HG02981 (cell line): ENCODE data around the gene GFRA1.
A peak's percentile ranks its signal among the peaks of the same experiment; 100 is the strongest.

Experiments used
- ATAC-seq: cut with Tn5 transposase; IDR thresholded peaks from one replicate; pipeline ENCODE4 v1.9.1; 2021; ENCODE audit warnings: mild to moderate bottlenecking, moderate library complexity; ENCODE audit not compliant: unreplicated experiment

Gene GFRA1, protein sequence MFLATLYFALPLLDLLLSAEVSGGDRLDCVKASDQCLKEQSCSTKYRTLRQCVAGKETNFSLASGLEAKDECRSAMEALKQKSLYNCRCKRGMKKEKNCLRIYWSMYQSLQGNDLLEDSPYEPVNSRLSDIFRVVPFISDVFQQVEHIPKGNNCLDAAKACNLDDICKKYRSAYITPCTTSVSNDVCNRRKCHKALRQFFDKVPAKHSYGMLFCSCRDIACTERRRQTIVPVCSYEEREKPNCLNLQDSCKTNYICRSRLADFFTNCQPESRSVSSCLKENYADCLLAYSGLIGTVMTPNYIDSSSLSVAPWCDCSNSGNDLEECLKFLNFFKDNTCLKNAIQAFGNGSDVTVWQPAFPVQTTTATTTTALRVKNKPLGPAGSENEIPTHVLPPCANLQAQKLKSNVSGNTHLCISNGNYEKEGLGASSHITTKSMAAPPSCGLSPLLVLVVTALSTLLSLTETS

DNA sequence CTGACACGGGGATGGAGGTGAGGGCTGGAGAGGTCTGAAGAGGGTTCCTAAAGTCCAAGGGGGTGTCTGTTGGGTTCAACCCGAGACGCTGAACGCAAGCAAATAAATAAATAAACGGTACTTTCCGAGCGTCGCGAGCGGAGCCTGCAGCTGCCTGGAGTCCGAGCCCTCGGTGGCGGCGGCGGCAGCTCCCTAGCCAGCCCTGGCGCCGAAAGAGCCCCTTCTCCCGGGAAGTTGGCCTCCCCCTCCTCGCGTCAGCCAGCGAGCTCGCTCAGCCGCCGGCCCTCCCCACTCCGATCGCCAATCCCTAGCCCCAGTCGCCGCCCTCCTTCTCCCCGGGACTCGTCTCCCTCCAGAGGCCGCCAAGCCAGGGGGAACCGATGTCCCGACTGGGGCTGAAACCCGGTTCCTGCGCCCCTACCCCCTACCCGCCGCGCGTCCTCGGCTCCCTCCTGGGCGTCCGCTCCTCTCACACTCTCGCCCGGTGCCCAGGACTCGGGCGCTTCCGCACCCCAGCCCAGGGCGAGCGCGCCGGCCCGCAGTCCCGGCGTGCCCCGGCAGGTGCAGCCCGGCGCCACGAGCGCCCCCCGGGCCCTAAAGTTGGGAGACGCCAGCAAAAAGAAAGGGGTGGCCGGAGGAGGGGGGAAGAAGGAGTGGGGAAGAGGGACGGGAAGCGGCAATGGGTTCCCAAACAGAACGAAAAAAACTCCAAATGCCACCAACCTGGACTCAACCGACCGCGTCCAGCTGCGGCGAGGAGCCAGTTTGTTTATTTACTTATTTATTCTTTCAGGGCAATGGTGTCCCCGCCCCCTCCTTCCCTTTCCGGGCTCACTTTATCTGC lies at the start of gene GFRA1:
Gene GFRA1, minus strand, starts transcription at position 767 of the 844 bp plus-strand sequence. CDS start 1,177 bp downstream, outside the sequence.
- peak; percentile 44 for ATAC-seq

DNA sequence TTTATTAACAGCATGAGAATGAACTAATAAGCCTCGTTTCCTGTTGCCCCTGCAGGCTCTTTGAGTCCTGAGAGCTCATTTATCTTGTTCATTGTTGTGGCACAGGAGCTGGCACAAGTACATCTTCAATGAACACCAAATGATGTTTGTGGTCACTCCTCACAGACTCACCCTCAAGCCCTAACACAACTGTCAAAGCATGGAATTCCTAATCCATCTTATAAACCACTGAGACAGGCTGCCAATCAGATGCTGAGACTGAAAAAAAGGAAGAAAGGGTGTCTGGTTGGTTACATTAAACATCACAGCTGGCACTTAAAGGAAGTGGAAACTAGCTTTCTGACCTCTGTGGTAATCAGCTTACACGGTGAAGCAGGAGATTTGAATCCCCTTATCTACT lies 43.5 kb upstream of the GFRA1 start:
- ATAC-seq = no peak

DNA sequence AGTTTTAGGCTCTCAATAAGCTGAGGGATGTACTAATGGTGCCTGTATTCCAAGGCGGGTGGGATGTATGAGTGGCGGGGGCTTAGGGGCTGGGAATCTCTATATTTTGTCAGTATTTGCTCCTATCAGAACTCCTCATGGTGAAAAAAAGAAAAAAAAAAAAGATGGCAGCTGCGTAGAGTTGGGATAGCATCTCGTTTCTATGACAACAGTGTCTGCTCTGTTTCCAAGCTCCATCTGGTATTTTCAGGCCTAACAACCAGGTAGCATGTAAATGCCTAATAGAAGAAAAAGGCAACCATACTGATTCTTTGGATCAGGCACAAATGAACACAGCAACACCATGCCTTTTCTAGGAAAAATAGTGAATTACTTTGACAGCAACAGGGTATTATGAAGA lies 39.5 kb upstream of the GFRA1 start:
- no peak for ATAC-seq

DNA sequence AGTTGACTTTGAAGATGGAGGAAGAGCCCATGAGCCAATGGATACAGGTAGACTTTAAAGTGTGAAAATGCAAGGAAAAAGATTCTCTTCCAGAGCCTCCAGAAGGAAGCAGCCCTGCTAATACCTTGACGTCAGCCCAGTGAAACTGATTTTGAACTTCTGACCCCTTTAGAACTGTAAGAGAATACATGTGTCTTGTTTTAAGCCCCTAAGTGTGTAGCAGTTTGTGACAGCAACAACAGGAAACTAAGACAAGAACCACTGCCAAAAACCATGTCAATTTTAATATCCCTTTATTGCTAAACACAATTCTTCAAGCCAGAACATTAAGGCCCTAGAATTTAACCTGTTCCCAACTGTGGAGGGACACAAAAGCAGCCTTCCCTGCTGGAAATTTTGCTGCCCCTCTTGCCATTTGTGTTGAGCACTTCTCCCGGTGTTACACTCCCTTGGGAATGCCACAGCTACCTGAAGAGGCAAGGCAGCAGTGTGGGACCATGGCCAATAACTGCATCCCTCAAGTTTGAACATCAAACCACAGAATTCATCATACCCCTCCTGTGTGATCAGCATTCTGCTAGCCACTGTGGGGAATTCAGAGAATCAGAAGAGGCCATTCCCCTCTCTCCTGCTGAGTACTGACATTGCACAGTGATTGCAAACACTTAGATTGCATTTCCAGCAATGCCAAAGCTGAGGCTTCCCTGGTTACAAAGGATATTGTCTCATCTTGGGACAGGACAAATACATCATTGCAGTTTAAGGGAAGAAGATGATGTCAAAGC lies 38.9 kb upstream of the GFRA1 start:
- ATAC-seq = no peak

DNA sequence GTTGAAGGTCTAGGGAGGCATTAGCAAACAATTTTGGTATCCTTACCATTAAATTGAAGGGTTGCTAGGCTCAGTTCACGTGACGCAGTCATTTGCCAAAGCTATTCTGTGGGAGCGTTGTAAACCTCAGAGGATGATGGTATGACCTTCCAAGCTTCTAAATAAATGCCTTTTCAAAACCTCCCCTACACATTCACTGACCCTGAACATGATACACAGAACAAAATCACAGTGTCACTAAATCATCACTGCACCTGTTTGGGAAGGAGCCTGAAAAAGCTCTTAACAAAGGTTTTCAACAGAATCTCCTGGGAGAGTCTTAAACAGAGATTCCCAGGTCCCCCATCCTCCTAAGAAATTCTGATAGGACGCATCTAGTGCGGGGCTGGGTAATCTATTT lies 38.0 kb upstream of the GFRA1 start:
- ATAC-seq = no peak

DNA sequence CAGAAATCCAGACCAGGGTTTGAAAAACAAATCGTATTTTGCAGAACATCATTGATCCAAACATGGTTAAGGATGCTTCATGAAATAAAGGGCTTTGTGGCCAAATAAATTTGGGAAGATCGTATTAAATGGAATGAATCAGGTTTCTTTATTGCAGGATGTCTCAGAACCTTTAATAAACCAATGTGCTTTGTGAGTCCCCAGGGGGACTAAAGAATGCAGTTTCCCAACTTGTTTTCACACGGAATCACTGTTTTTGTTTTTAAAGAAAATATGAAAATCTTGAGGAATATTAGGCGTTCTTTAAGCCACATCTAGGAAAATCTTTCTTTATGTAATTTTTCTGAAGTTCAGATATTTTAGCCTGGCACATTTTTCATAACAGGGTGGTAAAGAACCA lies 34.4 kb upstream of the GFRA1 start:
- no peak for ATAC-seq

DNA sequence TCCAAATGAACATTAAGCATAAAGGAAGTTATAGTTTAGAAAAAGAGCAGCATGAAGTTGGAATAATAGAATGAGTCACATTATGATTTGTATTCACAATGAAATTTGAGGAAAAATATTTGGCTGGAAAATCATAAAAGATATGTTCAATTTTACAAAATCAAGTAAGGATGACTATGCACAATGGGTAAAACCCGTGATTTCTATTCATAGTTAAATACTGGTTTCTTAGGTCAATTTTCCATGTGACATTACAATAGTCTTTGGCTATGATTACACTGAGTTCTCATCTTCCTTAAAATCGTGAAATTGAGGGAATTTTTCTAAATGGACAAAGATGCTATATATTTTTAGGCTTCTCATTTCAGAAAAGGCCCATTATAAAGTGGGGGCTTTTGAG lies 33.8 kb upstream of the GFRA1 start:
- ATAC-seq = no peak

DNA sequence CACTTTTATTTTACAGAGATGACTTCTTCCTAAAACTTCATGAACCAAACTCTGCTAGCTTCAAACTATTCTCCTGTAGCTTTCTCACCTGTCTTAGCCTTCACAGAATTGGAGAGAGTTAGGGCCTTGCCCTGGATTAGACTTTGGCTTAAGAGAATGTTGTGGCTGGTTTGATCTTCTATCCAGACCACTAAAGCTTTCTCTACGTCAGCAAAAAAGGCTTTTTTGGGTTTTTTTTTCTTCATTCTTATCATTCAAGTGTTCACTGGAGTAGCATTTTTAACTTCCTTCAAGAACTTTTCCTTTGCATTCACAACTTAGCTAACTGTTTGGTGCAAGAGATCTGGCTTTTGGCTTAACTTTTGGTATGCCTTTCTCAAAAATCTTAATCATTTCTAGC lies 31.9 kb upstream of the GFRA1 start:
- no peak for ATAC-seq

DNA sequence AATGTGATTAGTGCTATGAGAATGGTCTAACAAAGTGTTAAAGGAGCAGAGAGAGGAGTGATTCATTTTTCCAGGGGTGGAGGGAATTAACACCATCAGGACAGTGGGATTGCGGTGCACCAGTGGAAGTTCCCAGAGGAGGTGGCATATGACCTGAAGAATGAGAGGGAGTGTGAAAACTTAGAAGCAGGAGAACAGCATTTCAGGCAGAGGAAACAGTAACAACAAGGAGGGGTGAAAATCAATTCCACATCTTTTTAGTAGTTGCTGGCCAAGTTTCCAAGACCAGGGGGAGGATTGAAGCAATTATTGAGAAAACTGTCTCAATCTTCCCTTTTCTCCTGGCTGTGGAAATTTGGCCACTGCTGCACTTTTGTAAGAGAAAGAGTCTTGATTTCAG lies 27.5 kb upstream of the GFRA1 start:
- no peak for ATAC-seq

DNA sequence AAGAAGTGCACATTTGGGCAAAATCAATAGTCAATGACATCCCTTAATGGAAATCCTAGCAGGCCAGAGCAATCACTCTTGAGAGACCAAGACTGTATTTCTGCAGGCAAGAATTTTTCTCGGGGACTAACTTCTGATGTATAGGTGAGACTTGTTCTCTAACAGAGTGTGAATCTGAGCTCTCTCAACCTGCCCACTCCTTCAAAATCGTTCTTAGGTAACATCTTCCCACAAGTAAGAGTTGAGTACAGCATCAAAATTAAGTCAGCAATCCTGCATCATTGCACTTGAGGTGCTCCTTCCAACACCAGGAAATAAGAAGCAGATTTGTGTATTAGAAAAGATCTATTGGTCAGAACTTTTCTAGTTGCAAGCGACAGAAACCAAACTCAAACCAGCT lies 25.6 kb upstream of the GFRA1 start:
- no peak for ATAC-seq

DNA sequence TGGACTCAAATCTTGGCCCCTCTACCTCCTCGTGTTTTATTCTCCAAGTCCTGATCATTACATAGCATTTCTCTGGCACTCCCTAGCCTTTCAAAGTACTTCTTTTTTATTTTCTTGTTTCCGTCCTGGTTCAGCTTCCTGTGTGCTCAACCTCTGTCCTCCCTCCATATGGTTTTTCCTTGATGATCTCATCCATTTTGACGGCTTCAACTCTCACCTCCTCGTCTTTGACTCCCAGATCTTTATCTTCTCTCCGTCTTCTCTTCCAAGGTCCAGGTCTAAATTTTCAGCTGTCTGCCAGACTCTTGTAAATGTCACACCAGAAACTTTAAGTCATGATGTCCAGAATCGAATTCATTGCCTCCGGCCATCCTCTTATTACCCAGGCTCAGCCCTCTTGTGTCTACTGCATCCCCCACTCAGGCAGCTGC lies 23.3 kb upstream of the GFRA1 start:
- no peak for ATAC-seq

DNA sequence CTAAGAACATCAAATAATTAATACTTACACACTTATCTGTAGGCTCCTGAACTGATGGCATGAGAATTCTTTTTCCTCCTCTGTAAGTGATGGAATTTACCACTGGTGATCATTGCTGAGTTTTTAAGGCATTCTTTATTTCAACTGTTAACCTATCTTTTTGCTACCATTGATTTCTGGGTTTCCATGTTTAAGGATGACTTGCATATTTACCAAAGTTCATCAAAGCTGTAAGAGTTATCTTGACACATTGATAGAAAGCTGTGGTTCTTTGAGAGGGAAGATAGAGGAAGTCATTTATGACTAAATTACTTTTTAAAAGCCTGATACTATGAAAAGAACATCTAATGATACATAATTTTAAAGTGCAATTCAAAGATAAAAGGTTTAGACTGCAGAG lies 19.5 kb upstream of the GFRA1 start:
- no peak for ATAC-seq

DNA sequence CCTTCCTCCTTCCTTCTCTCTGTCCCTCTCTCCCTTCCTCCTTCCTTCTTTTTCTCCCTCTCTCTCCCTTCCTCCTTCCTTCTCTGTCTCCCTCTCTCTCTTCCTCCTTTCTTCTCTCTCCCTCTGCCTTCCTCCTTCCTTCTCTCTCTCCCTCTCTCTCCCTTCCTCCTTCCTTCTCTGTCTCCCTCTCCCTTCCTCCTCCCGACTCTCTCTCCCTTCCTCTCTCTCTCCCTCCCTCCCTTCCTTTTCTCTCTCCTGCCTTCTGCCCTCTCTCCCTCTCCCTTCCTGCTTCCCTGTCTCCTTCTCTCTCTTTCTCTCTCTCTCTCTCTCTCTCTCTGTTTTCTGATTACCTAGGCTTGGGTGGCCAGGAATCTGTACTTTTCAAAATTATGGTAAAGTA lies 16.6 kb upstream of the GFRA1 start:
- no peak for ATAC-seq

DNA sequence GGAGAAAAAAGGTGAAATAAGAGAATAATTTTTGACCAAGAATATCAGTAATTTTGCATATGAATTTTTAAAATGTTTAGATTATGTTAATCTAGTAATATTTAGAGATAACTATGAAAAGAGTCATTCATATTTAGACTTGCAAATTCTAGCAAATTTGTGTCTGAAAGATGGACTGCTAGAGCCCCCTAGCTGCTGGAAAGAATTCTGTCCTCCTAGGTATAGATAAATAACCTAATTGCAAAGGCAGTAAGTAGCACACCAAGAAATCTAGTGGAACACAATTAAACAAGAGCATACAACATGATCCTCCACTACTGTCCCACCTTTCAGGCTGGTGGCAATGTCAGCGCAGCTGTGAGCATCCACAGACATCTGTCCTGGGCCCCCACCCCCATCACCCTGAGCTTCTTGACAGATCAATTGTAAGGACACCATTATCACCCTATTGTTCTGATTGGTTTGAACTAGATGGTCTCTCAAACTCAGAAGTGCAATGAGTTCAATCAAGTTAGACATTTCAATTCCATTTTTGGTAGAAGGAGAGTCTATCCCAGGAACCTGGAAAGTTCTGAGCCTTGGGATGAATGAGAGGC lies 15.0 kb upstream of the GFRA1 start:
- peak; percentile 62 for ATAC-seq

DNA sequence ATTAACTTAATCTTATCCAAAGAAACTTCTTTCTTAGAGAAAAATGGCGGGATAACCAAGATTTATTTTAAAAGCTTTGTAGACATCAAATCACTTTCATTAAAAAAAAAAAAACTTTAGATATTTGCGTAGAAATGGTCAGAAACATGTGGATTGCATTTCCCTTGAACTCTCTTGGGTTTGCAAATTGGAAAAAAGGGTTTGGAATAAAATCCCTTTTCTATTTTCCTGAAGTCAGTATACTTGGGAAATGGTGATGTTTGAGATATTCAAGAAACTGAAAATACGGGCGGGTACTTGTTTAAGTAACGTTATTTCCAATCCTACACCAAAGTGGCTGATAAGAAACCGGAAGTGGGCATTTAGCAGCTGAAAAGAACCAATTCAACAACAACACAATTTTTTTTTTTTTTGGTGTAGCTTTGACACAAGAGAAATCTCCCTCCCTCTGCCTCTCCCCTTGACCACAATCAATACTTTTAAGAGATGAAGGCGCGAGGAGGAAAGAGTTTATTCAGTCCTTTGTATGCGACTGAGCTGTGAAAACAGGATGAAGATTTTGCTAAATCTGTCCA lies 13.7 kb upstream of the GFRA1 start:
- ATAC-seq = no peak

DNA sequence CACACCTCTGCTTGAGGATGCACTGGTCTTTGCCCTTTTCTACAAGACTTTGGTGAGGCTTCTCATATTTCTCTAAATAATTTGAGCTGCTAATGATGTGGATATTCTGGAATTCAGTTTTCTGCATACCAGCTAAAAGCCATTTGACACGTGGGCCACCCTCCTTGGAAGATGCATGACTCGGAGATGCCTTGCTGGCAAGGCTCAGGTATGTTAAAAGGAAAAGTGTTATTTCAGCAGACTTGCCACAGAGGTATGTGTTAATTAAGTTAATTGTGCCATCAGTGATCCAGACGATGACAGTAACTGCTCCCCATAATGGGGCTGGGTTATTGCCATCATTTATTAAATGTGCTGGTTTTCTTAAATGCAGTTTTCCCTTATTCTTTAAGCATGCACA lies 8.8 kb upstream of the GFRA1 start:
- ATAC-seq = no peak

DNA sequence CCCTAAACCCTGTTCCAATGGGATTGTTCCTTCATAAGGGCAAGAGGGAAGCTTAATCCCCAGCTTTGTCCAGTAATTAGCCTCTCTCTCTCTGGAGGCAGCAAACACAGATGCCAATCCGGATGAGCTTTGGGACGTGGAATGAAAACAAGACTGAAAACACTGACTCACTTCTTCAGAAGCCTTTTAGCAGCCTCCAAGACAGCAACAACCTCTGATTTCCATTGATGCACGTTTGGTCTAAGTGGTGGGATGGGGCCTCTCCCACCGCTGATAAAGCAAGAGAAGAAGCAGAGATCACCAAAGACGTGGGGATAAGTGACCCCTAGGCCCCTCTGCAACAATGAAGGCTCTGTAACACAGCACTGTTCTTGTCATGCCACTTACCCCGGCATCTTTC lies 5.8 kb upstream of the GFRA1 start:
- ATAC-seq = no peak

DNA sequence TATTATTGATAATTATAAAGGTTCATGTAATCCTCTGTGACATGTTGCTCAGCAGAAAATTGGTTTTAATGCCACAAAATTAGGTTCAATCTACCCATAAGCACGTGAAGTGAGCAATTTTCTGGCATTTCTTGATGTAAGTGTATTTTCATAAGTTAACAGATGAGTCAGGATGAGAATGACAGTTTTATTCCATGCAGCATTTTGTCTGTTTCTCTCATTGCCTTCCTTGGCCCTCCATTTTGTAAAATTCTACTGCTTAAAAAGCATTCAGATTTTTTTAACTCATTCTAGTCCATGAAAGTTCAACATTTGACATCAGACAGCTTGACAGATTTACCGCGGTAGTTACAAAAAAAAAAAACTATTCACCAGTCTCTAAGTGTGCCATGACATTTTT lies 4.0 kb upstream of the GFRA1 start:
- ATAC-seq = no peak

DNA sequence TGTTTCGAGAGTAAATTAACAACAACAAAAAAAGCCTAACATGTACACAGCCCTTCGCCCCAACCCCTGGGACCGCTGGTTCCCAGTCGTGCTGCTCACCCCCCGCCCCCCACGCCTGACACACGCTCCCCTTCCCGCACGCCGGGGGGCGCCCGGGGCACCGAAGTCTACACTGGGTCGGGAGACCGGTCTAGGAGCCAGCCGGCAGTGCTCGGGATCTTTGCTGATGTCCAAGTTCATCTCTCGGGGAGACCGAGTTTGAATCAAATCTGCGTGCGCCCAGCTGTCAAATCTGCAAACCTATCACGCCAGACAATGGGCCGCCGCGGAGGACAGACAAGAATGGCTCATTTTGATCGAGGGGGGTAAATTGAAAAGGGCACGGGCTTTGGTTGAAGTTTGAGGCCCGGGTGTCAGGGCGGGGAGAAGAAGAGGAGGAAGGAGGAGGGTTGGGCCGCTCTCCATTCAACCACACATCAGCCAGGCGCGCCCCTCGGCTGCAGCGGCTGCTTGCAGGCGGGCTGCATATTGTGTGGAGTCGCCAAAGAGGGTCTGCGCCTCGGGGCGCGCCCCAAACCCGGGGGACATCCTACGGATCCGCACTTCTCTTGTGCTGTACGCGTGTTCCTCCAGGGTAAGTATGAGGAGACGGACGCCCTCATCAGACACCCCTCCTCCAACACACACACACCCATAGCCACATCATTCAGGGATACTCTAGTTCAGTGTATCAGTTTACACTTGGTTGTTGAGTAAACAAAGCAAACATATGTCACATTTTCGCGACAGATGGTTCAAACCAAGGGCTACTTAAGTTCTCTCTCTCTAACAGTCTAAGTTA lies 1.3 kb upstream of the GFRA1 start:
- ATAC-seq = no peak
